Osteoblast (primary cell): ENCODE results near the gene HOXC11. TPM values are rescaled to one million over a fixed set of nuclear protein-coding genes. Genes with fewer than 3 reads are reported as not detected.

Experiments
- DNase-seq: peaks from one replicate; pipeline ENCODE4 v3.0.0; 2011; ENCODE audit warnings: low spot score, mixed read lengths; ENCODE audit not compliant: insufficient read length; ENCODE audit errors: missing footprints
- H2AFZ ChIP-seq: 2 replicates; pipeline ENCODE4 v1.6.0; 2011; ENCODE audit warnings: mild to moderate bottlenecking, low read length
- H3K27ac ChIP-seq: 2 replicates; pipeline ENCODE4 v1.5.1; 2011; ENCODE audit warnings: mild to moderate bottlenecking, low read depth, low read length, moderate library complexity
- H3K27me3 ChIP-seq: 2 replicates; pipeline ENCODE4 v1.6.0; 2012; ENCODE audit warnings: mild to moderate bottlenecking, control low read depth, inconsistent platforms, low read length, moderate library complexity; ENCODE audit not compliant: insufficient read depth
- H3K36me3 ChIP-seq: 2 replicates; pipeline ENCODE4 v1.5.1; 2011; ENCODE audit warnings: mild to moderate bottlenecking, low read length, control low read depth, moderate library complexity; ENCODE audit not compliant: insufficient read depth
- H3K4me1 ChIP-seq: 2 replicates; pipeline ENCODE4 v1.5.1; 2011; ENCODE audit warnings: mild to moderate bottlenecking, low read length, control low read depth, moderate library complexity; ENCODE audit not compliant: insufficient read depth
- H3K4me2 ChIP-seq: 2 replicates; pipeline ENCODE4 v1.6.0; 2011; ENCODE audit warnings: mild to moderate bottlenecking, low read length; ENCODE audit not compliant: insufficient read depth
- H3K4me3 ChIP-seq: fragments of 200-600 bp; sonication (generic); 3 replicates; pipeline ENCODE4 v1.5.1; 2012; ENCODE audit warnings: mild to moderate bottlenecking, low read length, inconsistent platforms; ENCODE audit not compliant: insufficient read depth
- H3K79me2 ChIP-seq: 2 replicates; pipeline ENCODE4 v1.6.0; 2012; ENCODE audit warnings: mild to moderate bottlenecking, low read length, control low read depth, inconsistent platforms; ENCODE audit not compliant: insufficient read depth
- H3K9me3 ChIP-seq: 2 replicates; pipeline ENCODE4 v1.5.1; 2011; ENCODE audit warnings: low read depth, low read length, control low read depth
- H4K20me1 ChIP-seq: 2 replicates; pipeline ENCODE4 v1.6.0; 2012; ENCODE audit warnings: mild to moderate bottlenecking, low read length, control low read depth; ENCODE audit not compliant: insufficient read depth
- CTCF ChIP-seq: IDR thresholded peaks from 2 replicates; pipeline ENCODE4 v1.5.1; 2011; ENCODE audit warnings: mild to moderate bottlenecking, low read depth, low read length, moderate library complexity; ENCODE audit errors: extremely low read depth
- small RNA-seq: library from RNA; depleted of rRNA; stranded (forward); fragments of <200 nt; gene quantifications from one replicate; pipeline ENCODE3, GENCODE V24; 2012
- total RNA-seq: library from RNA; depleted of rRNA; stranded (reverse); fragments of >200 nt; gene quantifications from 2 replicates; pipeline ENCODE4 v1.2.3, GENCODE V29; 2012

The HOXC11 gene
- total RNA-seq, 1 donor: 1.1 TPM

DNA sequence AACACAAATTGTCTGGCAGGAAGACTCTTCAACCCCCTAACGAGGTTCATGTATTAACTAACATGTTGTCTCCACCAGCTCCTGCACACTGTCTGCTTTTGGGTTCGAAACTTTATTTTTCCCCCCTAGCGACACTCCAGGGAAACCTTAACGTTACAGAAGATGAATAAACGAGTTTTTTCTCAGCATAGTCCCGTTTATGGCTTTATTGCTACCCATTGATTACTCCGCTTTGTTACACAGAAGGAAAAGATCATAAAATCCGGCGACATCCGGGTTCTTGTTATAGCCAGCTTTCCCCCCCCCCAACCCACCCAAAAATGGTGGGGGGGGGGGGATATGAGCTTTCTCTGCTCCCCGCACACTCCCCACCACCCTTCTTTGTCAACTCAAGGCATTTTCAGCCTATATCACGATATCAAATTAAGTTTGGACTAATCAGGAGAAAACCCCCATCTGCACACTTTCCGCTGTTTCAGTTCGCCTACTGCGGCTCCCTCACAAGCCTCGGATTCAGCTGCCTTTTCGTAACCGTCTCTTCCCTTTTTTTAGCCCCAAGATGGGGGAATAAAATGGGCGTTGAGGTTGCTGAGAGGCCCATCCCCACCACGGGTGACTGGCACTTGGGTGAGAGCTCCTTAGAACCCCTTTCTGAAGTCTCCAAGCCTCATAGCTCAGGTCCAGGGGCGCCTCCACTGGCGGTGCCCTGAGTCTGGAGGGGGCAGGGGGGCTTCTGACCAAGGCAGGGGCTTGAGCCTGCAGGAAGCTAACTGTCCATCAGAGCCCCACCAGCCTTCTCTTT is 53.9 kb downstream of the HOXC11 start:
- peaks cover 43% of the 10 kb centered on the region for H3K4me1 ChIP-seq
- TF ChIP-seq CTCF: no peak
- H3K36me3 ChIP-seq: peaks cover 10% of the 10 kb centered on the region
- no peak for DNase-seq
- no peaks in the 10 kb centered on the region for H3K9me3 ChIP-seq
- peaks cover 81% of the 10 kb centered on the region for H3K79me2 ChIP-seq
- peaks cover 34% of the 10 kb centered on the region for H4K20me1 ChIP-seq
- H3K27me3 ChIP-seq: no peaks in the 10 kb centered on the region
- H3K4me3 ChIP-seq: no peak overlapping the region
- H3K4me2 ChIP-seq: no peak overlapping the region
- no peak overlapping the region for H3K27ac ChIP-seq
- no peak overlapping the region for H2AFZ ChIP-seq

Small RNA genes within 50 kb of the gene (small RNA-seq; reads per million reads assigned to genes)
- not detected for gene AC012531.3
- not detected for gene AC012531.4
- gene MIR196A2: 8.0 reads per million, percentile 91 among the genes with 10 or more reads in this experiment
- not detected for gene RF01905
- gene RF01906: not detected

Other genes starting within 250 kb of the HOXC11 start
- gene CALCOCO1, start 245.7 kb upstream of the HOXC11 start, total RNA-seq: 167 and 174 TPM in 2 replicates
- not detected in 2 replicates for gene CISTR, start 221.1 kb upstream of the HOXC11 start, total RNA-seq
- gene HOXC13, start 34.3 kb upstream of the HOXC11 start, total RNA-seq: under 0.01 TPM in 1 of 2 replicates, not detected in the other
- gene HOXC12, start 18.2 kb upstream of the HOXC11 start, total RNA-seq: under 0.01 TPM in 1 of 2 replicates, not detected in the other
- 0.72 and 1.2 TPM in 2 replicates for gene HOTAIR, start 1.8 kb downstream of the HOXC11 start, total RNA-seq
- 9.7 and 11.2 TPM in 2 replicates for gene HOXC10, start 12.0 kb downstream of the HOXC11 start, total RNA-seq
- 8.3 and 11.6 TPM in 2 replicates for gene HOXC9, start 27.0 kb downstream of the HOXC11 start, total RNA-seq
- 3.2 and 5.1 TPM in 2 replicates for gene HOXC8, start 35.9 kb downstream of the HOXC11 start, total RNA-seq
- 5.6 and 7.2 TPM in 2 replicates for gene HOXC6, start 55.3 kb downstream of the HOXC11 start, total RNA-seq
- gene HOXC5, start 59.9 kb downstream of the HOXC11 start, total RNA-seq: 1.8 and 2.1 TPM in 2 replicates
- 3.3 and 4.1 TPM in 2 replicates for gene HOXC4, start 80.7 kb downstream of the HOXC11 start, total RNA-seq
- gene SMUG1, start 215.9 kb downstream of the HOXC11 start, total RNA-seq: 23.5 and 36.5 TPM in 2 replicates